CD4-positive, CD25-positive, alpha-beta regulatory T cell (primary cell): ENCODE data around the gene L3MBTL1. TPM values are rescaled to one million over a fixed set of nuclear protein-coding genes. Genes with fewer than 3 reads are reported as not detected.
"Not testable (repeated sequence)": the region's sequence is repeated elsewhere in the genome, so short reads cannot be mapped to it uniquely, and the experiment has no call there.

ENCODE experiments used
- ATAC-seq, 2 donors: fragments of 150-1000 bp; cut with Tn5 transposase; one replicate each; pipeline ENCODE4 v1.10.0; 2021; ENCODE audit warnings: low read depth in 2 of 2, moderate number of reproducible peaks in 2 of 2, moderate library complexity in 1 of 2
- DNase-seq, 3 donors: peaks; one replicate each; pipeline versions ENCODE4 v3.0.0 to v3.0.0-alpha.2; 2012 to 2022; ENCODE audit warnings: mixed read lengths in 1 of 3
- H3K27ac ChIP-seq: one replicate; pipeline ENCODE4 v1.7.0; 2013; ENCODE audit warnings: mild to moderate bottlenecking, low read length; ENCODE audit not compliant: insufficient read depth, poor library complexity, severe bottlenecking
- H3K27me3 ChIP-seq: one replicate; pipeline ENCODE4 v1.7.0; 2013; ENCODE audit warnings: low read length; ENCODE audit not compliant: control insufficient read depth, insufficient read depth
- H3K36me3 ChIP-seq: one replicate; pipeline ENCODE4 v1.7.0; 2013; ENCODE audit warnings: mild to moderate bottlenecking, low read length, moderate library complexity; ENCODE audit not compliant: control insufficient read depth, insufficient read depth
- H3K4me1 ChIP-seq: 2 replicates; pipeline ENCODE4 v1.7.0; 2013; ENCODE audit warnings: mild to moderate bottlenecking, low read length; ENCODE audit not compliant: insufficient read depth, control insufficient read depth, poor library complexity, severe bottlenecking
- H3K4me3 ChIP-seq: one replicate; pipeline ENCODE4 v1.7.0; 2013; ENCODE audit warnings: low read depth, mild to moderate bottlenecking, low read length, moderate library complexity
- H3K9me3 ChIP-seq, 2 experiments: 1 replicate in 1 of 2; 2 replicates in 1 of 2; pipeline ENCODE4 v1.7.0; 2013; ENCODE audit warnings: low read length in 2 of 2, mild to moderate bottlenecking in 1 of 2, moderate library complexity in 1 of 2; ENCODE audit not compliant: control insufficient read depth in 2 of 2
- H3K27ac Mint-ChIP-seq, 3 donors: one replicate each; pipeline ENCODE4 v1.8.0; 2020 to 2022; ENCODE audit warnings: mild to moderate bottlenecking in 3 of 3, mixed read lengths in 3 of 3, moderate library complexity in 2 of 3
- H3K27me3 Mint-ChIP-seq: one replicate; pipeline ENCODE4 v1.8.0; 2022; ENCODE audit warnings: mild to moderate bottlenecking, mixed read lengths
- H3K36me3 Mint-ChIP-seq: one replicate; pipeline ENCODE4 v1.8.0; 2020; ENCODE audit warnings: mixed read lengths
- H3K4me1 Mint-ChIP-seq, 4 donors: one replicate each; pipeline ENCODE4 v1.8.0; 2020 to 2022; ENCODE audit warnings: mixed read lengths in 4 of 4, mild to moderate bottlenecking in 1 of 4
- H3K4me3 Mint-ChIP-seq, 4 donors: one replicate each; pipeline ENCODE4 v1.8.0; 2020 to 2022; ENCODE audit warnings: mild to moderate bottlenecking in 4 of 4, mixed read lengths in 4 of 4, moderate library complexity in 3 of 4
- H3K9me3 Mint-ChIP-seq, 7 donors: one replicate each; pipeline ENCODE4 v1.8.0; 2020 to 2022; ENCODE audit warnings: mixed read lengths in 7 of 7, mild to moderate bottlenecking in 3 of 7, moderate library complexity in 2 of 7
- polyA plus RNA-seq, 4 donors: library from polyadenylated mRNA; unstranded; fragments of 300-500 nt; fragmentation: Illumina TruSeq; gene quantifications; one replicate each; pipeline ENCODE4 v1.2.3, GENCODE V29; 2021
- total RNA-seq: library from RNA; stranded (reverse); gene quantifications from one replicate; pipeline ENCODE4 v1.2.3, GENCODE V29; 2022

The L3MBTL1 gene
- total and polyA plus RNA-seq, 5 donors from 2014 or later: 1.0 to 17.2 (median 1.5) TPM

DNA sequence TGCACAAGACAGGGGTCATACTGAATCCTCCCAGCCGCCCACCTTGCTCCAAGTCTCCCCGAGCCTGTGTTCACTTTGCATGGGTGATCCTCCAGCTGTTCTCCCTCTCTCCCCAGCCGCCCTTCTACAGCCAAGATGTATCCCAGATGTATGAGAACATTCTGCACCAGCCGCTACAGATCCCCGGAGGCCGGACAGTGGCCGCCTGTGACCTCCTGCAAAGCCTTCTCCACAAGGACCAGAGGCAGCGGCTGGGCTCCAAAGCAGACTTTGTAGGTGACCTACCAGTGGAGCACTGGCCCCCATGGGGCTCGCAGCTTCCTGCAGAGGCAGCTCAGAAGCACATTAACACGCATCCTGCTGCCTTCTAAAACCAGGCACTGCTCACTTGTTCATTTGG, 68.6 kb downstream of the L3MBTL1 start:
- no peaks in the 10 kb centered on the region for H3K9me3 ChIP-seq
- no peaks in the 10 kb centered on the region for H3K4me1 Mint-ChIP-seq
- no peak overlapping the region for H3K27ac ChIP-seq
- peaks cover 0 to 1% (median 0%) of the 10 kb centered on the region in 7 donors for H3K9me3 Mint-ChIP-seq
- no peak overlapping the region for H3K27ac Mint-ChIP-seq
- H3K36me3 ChIP-seq: no peaks in the 10 kb centered on the region
- H3K27me3 ChIP-seq: no peaks in the 10 kb centered on the region
- ATAC-seq: no peak
- DNase-seq: no peak
- H3K36me3 Mint-ChIP-seq: no peaks in the 10 kb centered on the region
- no peaks in the 10 kb centered on the region for H3K4me1 ChIP-seq
- no peak overlapping the region for H3K4me3 Mint-ChIP-seq
- no peak overlapping the region for H3K4me3 ChIP-seq
- H3K27me3 Mint-ChIP-seq: peaks cover 4% of the 10 kb centered on the region

DNA sequence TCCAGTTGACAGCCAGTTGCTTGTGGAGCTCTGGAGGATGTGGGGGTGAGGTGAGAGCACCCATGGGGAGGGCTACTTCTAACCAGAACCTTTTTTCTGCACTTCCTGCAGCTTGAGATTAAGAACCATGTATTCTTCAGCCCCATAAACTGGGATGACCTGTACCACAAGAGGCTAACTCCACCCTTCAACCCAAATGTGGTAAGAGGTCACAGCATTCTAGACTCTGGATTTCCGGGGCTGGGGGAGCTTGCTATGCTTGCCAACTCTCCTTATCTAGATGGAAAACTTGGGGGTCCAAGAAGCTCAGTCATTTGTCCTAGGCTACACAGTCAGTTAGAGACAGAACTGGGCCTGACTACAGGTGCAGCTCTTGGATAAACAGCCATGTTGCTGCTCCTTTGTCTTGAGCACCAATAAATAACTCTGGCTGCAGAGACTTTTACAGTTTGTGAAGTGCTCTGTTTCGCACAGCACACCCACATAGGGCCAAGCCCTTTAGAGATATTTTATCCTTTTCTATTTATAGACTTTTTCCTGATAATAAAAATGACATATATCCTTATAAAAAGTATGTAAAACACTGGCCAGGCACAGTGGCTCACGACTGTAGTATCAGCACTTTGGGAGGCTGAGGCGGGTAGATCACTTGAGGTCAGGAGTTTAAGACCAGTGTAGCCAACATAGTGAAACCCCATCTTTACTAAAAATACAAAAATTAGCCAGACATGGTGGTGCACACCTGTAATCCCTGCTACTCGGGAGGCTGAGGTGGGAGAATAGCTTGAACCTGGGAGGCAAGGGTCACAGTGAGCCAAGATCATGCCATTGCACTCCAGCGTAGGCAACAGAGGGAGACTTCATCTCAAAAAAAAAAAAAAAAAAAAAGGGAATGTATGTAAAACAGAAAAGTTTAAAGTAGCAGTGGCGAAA, 72.6 kb downstream of the L3MBTL1 start:
- Histone ChIP-seq H3K27ac (no peak overlapping the region), H3K4me3 (no peak overlapping the region), H3K4me1 (no peaks in the 10 kb centered on the region), H3K27me3 (no peaks in the 10 kb centered on the region), H3K9me3 (no peaks in the 10 kb centered on the region), H3K36me3 (no peaks in the 10 kb centered on the region)
- Mint-ChIP-seq H3K9me3 (peaks cover 0 to 2% (median 0%) of the 10 kb centered on the region in 7 donors), H3K27me3 (peaks cover 16% of the 10 kb centered on the region), H3K4me1 (no peaks in the 10 kb centered on the region), H3K4me3 (no peak overlapping the region), H3K36me3 (no peaks in the 10 kb centered on the region), H3K27ac (peak overlapping the region in 1 of 3 donors; percentile 43)
- DNase-seq (no peak), ATAC-seq (no peak)

DNA sequence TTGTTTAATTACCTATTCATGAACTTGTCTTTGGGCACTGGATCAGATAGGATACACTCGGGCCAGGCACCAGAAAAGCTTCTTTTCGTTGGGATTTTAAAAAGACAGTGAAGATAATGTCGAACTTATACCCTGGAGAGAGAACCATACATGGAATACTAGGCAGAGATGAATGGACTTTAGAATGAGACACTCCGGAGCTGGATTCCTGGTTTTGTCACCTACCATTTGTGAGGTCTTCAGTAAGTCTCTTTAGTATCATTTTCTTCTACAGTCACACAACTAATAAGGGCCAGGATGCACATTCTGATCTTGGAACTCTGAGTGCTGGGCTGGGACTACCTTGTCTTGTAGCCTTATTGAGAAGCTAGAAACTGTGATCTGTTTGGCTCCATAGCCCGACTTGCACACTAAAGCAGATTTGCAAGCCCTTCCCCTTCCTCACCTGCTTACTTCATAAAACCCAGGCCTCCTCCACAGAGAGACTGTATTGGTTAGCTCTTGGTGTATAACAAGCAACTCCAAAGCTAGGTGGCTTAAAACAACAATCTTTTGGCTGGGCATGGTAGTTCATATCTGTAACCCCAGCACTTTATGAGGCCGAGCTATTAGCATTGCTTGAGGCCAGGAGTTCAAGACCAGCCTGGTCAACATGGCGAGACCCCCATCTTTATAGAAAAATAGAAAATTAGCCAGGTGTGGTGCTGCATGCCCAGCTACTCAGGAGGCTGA, 75.8 kb downstream of the L3MBTL1 start:
- Mint-ChIP-seq H3K27ac (no peak overlapping the region), H3K36me3 (no peaks in the 10 kb centered on the region), H3K4me1 (no peaks in the 10 kb centered on the region), H3K9me3 (peaks cover 0 to 2% (median 0%) of the 10 kb centered on the region in 7 donors), H3K4me3 (no peak overlapping the region), H3K27me3 (peaks cover 18% of the 10 kb centered on the region)
- no peak for DNase-seq
- Histone ChIP-seq H3K4me3 (no peak overlapping the region), H3K27me3 (no peaks in the 10 kb centered on the region), H3K36me3 (no peaks in the 10 kb centered on the region), H3K27ac (no peak overlapping the region), H3K9me3 (no peaks in the 10 kb centered on the region), H3K4me1 (no peaks in the 10 kb centered on the region)
- no peak for ATAC-seq

DNA sequence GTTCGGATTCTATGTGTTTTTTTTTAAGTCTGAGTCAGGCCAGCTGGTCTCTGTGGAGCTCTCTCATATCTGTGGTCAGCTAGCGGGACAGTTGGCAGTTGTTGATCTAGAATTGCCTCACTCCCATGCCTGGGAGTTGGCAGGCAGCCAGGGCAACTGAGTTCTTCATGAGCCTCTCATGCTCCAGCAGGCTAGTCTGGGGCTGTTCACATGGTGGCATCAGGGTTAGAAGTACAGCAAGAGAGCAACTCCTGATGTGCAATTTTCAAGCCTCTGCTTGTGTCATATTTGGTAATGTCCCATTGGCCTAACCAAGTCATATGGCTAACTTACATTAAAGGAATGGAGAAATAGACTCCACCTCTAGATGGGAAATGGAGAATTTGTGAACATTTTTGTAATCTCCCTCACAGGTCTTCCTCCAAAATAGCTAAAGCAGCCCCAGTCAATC, 76.5 kb downstream of the L3MBTL1 start:
- no peak overlapping the region for H3K4me3 ChIP-seq
- H3K4me1 ChIP-seq: no peaks in the 10 kb centered on the region
- Mint-ChIP-seq H3K9me3 (peaks cover 0 to 2% (median 0%) of the 10 kb centered on the region in 7 donors), H3K4me1 (no peaks in the 10 kb centered on the region), H3K4me3 (no peak overlapping the region), H3K36me3 (no peaks in the 10 kb centered on the region), H3K27ac (no peak overlapping the region), H3K27me3 (peaks cover 18% of the 10 kb centered on the region)
- no peaks in the 10 kb centered on the region for H3K27me3 ChIP-seq
- no peaks in the 10 kb centered on the region for H3K36me3 ChIP-seq
- ATAC-seq (no peak), DNase-seq (no peak)
- H3K27ac ChIP-seq: no peak overlapping the region
- H3K9me3 ChIP-seq: no peaks in the 10 kb centered on the region

DNA sequence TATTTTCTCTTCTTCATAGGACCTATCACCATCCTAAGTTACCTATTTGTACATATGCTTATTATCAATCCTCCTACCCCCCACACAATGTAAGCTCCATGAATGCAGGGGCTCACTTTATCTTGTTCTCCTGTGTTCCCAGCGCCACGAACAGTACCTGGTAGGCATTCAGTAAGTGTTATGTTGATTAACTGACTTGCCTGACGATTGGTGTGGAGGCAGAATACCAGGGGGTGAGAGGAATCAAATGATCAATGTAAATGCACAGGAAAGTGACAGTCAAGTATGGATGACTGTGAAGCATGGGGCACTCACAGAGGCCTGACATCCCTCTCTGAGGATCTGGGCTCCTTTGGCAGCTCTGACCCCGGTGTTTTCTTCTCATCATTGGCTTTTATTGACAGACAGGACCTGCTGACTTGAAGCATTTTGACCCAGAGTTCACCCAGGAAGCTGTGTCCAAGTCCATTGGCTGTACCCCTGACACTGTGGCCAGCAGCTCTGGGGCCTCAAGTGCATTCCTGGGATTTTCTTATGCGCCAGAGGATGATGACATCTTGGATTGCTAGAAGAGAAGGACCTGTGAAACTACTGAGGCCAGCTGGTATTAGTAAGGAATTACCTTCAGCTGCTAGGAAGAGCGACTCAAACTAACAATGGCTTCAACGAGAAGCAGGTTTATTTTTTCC, 77.1 kb downstream of the L3MBTL1 start:
- Mint-ChIP-seq H3K36me3 (no peaks in the 10 kb centered on the region), H3K27me3 (peaks cover 18% of the 10 kb centered on the region), H3K4me1 (peaks cover 0 to under 1% (median under 1%) of the 10 kb centered on the region in 4 donors), H3K9me3 (peaks cover 0 to 2% (median 0%) of the 10 kb centered on the region in 7 donors), H3K4me3 (no peak overlapping the region), H3K27ac (no peak overlapping the region)
- no peak for DNase-seq
- Histone ChIP-seq H3K27ac (no peak overlapping the region), H3K4me3 (no peak overlapping the region), H3K9me3 (no peaks in the 10 kb centered on the region), H3K36me3 (no peaks in the 10 kb centered on the region), H3K4me1 (no peaks in the 10 kb centered on the region), H3K27me3 (no peaks in the 10 kb centered on the region)
- ATAC-seq: no peak

DNA sequence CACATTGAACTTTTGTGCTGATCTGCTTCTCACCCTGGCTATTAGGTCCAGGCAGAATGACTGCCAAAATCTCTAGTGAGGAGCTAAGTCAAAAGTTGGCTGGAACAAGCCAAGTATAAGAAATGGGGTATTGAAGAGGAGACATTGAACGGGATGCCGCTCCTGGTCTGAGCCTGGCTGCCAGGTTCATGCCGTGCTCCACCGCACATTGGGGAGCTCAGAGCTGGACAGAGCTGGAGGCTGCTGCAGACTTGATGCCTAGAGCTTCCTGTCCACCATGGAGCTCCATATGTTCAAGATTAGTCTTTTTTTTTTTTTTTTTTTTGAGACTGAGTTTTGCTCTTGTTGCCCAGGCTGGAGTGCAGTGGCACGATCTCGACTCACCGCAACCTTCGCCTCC, 79.1 kb downstream of the L3MBTL1 start:
- Mint-ChIP-seq H3K27ac (no peak overlapping the region), H3K4me1 (peaks cover 12 to 21% (median 16%) of the 10 kb centered on the region in 4 donors), H3K9me3 (peaks cover 0 to 2% (median 0%) of the 10 kb centered on the region in 7 donors), H3K27me3 (peaks cover 18% of the 10 kb centered on the region), H3K36me3 (no peaks in the 10 kb centered on the region), H3K4me3 (peak overlapping the region in 1 of 4 donors; percentile 55)
- Histone ChIP-seq H3K4me3 (no peak overlapping the region), H3K27ac (no peak overlapping the region), H3K27me3 (no peaks in the 10 kb centered on the region), H3K9me3 (no peaks in the 10 kb centered on the region), H3K4me1 (peaks cover 15% of the 10 kb centered on the region), H3K36me3 (no peaks in the 10 kb centered on the region)
- DNase-seq (no peak), ATAC-seq (no peak)

DNA sequence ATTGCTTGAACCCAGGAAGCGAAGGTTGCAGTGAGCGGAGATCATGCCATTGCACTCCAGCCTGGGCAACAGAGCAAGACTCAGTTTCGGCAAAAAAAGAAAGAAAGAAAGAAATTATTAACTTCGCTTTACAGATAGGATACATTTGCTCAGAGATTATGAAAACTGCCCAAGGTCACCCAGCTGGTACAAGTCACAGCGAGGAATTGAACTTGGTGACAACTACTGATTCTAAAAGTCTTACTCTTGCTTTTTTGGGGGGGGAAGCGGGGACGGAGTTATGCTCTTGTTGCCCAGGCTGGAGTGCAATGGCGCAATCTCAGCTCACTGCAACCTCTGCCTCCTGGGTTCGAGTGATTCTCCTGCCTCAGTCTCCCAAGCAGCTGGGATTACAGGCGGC, 81.0 kb downstream of the L3MBTL1 start:
- not testable (repeated sequence) for ATAC-seq, H3K27ac ChIP-seq, H3K27me3 ChIP-seq, H3K36me3 ChIP-seq, H3K27ac Mint-ChIP-seq, H3K36me3 Mint-ChIP-seq, H3K9me3 ChIP-seq, DNase-seq, H3K4me3 ChIP-seq, H3K9me3 Mint-ChIP-seq
- peaks cover 12 to 23% (median 17%) of the 10 kb centered on the region in 4 donors for H3K4me1 Mint-ChIP-seq
- peak overlapping the region in 1 of 4 donors; percentile 36 for H3K4me3 Mint-ChIP-seq
- H3K27me3 Mint-ChIP-seq: peaks cover 15% of the 10 kb centered on the region
- H3K4me1 ChIP-seq: peaks cover 16% of the 10 kb centered on the region
